Sigmoid colon (tissue), 4 donors: ENCODE measurements around the gene AQP12B.

Experiments
- CTCF ChIP-seq, 4 experiments: fragments of 450-650 bp in 3 of 4; fragments of 200-600 bp in 1 of 4; IDR thresholded peaks; one replicate each; pipeline ENCODE4 v1.5.1; 2016 to 2019; ENCODE audit warnings: antibody characterized with exemption in 4 of 4, mild to moderate bottlenecking in 3 of 4, moderate library complexity in 2 of 4
- EP300 ChIP-seq, 4 donors: sonication (generic); formaldehyde crosslinking; IDR thresholded peaks; one replicate each; pipeline ENCODE4 v1.6.1; 2017; ENCODE audit warnings: antibody characterized with exemption in 4 of 4
- POLR2A ChIP-seq, 2 donors: fragments of 450-650 bp; IDR thresholded peaks; one replicate each; pipeline ENCODE4 v1.6.1; 2016; ENCODE audit warnings: antibody characterized with exemption in 2 of 2, mild to moderate bottlenecking in 2 of 2, moderate library complexity in 2 of 2

- TF ChIP-seq POLR2A (IDR thresholded peaks at IDR 0.05) (no peak), CTCF (IDR thresholded peaks at IDR 0.05) (no peak), EP300 (IDR thresholded peaks at IDR 0.05) (no peak)
Measured at GRCh38 chr2:240642806-240643092, 39.9 kb downstream of the AQP12B start.
